SK-N-SH (cell line): ENCODE data around the gene COL15A1. TPM values are rescaled to one million over a fixed set of nuclear protein-coding genes. Genes with fewer than 3 reads are reported as not detected.

Experiments used
- CTCF ChIA-PET: fragments of 300-600, 350-600 bp; formaldehyde crosslinking; extraction: SDS; loops from one replicate; lab custom pipeline; 2021; lab: Yijun Ruan, JAX
- POLR2A ChIA-PET: fragments of 350-600 bp; sonication (Branson Sonifier 250); formaldehyde crosslinking; extraction: SDS; loops from one replicate; lab custom pipeline; 2020; ENCODE audit warnings: antibody characterized with exemption, inconsistent platforms; lab: Yijun Ruan, JAX
- DNase-seq: peaks from one replicate; pipeline ENCODE4 v3.0.0; 2012
- H2AFZ ChIP-seq: fragments of 200-600 bp; sonication (generic); 2 replicates; pipeline ENCODE4 v1.8.1; 2016; ENCODE audit warnings: antibody characterized with exemption, mild to moderate bottlenecking, low read depth
- H3F3A ChIP-seq: fragments of 200-600 bp; sonication (generic); replicated peaks from 2 replicates; pipeline ENCODE3; 2016; ENCODE audit warnings: antibody characterized with exemption, mild to moderate bottlenecking; ENCODE audit not compliant: insufficient read depth
- H3K27ac ChIP-seq, 2 experiments: fragments of 200-500 bp in 1 of 2; fragments of 200-600 bp in 1 of 2; sonication (Bioruptor generic) in 1 of 2; sonication (generic), shearing (Covaris generic) in 1 of 2; 2 replicates each; pipeline versions ENCODE4 v1.5.1 to v1.6.1; 2014 to 2016; ENCODE audit warnings: low read depth in 2 of 2, inconsistent platforms in 1 of 2, low read length in 1 of 2, mild to moderate bottlenecking in 1 of 2, mixed read lengths in 1 of 2
- H3K27me3 ChIP-seq: fragments of 200-600 bp; sonication (generic), shearing (Covaris generic); 2 replicates; pipeline ENCODE4 v1.6.1; 2016; ENCODE audit warnings: mixed run types; ENCODE audit not compliant: insufficient read depth
- H3K36me3 ChIP-seq, 2 experiments: fragments of 200-500 bp in 1 of 2; fragments of 200-600 bp in 1 of 2; sonication (Bioruptor generic) in 1 of 2; sonication (generic) in 1 of 2; replicated peaks in 1 of 2; 2 replicates each; pipeline versions ENCODE3 to v1.5.1; 2014 to 2016; ENCODE audit warnings: low read length in 1 of 2, mild to moderate bottlenecking in 1 of 2; ENCODE audit not compliant: insufficient read depth in 2 of 2, control insufficient read depth in 1 of 2
- H3K4me1 ChIP-seq, 2 experiments: fragments of 200-500 bp in 1 of 2; fragments of 200-600 bp in 1 of 2; sonication (Bioruptor generic) in 1 of 2; sonication (generic), shearing (Covaris generic) in 1 of 2; 2 replicates each; pipeline versions ENCODE4 v1.5.1 to v1.6.1; 2014 to 2016; ENCODE audit warnings: low read depth in 1 of 2, low read length in 1 of 2, mixed run types in 1 of 2; ENCODE audit not compliant: insufficient read depth in 2 of 2, control insufficient read depth in 1 of 2
- H3K4me2 ChIP-seq: fragments of 200-600 bp; sonication (generic), shearing (Covaris generic); 2 replicates; pipeline ENCODE4 v1.6.1; 2017; ENCODE audit warnings: mixed run types
- H3K4me3 ChIP-seq, 2 experiments: fragments of 200-500 bp in 1 of 2; fragments of 200-600 bp in 1 of 2; sonication (Bioruptor generic) in 1 of 2; sonication (generic), shearing (Covaris generic) in 1 of 2; 2 replicates each; pipeline versions ENCODE4 v1.5.1 to v1.8.1; 2014 to 2016; ENCODE audit warnings: low read depth in 2 of 2, inconsistent platforms in 1 of 2, low read length in 1 of 2, mild to moderate bottlenecking in 1 of 2, mixed read lengths in 1 of 2, moderate library complexity in 1 of 2
- H3K79me2 ChIP-seq: fragments of 200-600 bp; sonication (generic); 2 replicates; pipeline ENCODE4 v1.8.1; 2017; ENCODE audit warnings: mild to moderate bottlenecking; ENCODE audit not compliant: insufficient read depth
- H3K9ac ChIP-seq: fragments of 200-600 bp; sonication (generic); 2 replicates; pipeline ENCODE4 v1.6.1; 2017; ENCODE audit warnings: mixed run types
- H3K9me2 ChIP-seq: fragments of 200-600 bp; sonication (generic); 2 replicates; pipeline ENCODE4 v1.6.1; 2017; ENCODE audit warnings: mixed run types
- H3K9me3 ChIP-seq: fragments of 200-600 bp; sonication (generic); 2 replicates; pipeline ENCODE4 v1.6.1; 2017; ENCODE audit warnings: mixed run types, mild to moderate bottlenecking, moderate library complexity
- H4K20me1 ChIP-seq: fragments of 200-600 bp; sonication (generic); 2 replicates; pipeline ENCODE4 v1.6.1; 2017; ENCODE audit warnings: mild to moderate bottlenecking, mixed run types; ENCODE audit not compliant: insufficient read depth
- FOSL2 ChIP-seq: IDR thresholded peaks from 2 replicates; pipeline ENCODE4 v1.4.0; 2012; ENCODE audit warnings: low read depth, mild to moderate bottlenecking, moderate library complexity, borderline replicate concordance
- GABPA ChIP-seq: IDR thresholded peaks from 2 replicates; pipeline ENCODE4 v1.4.0; 2012; ENCODE audit warnings: low read depth, mild to moderate bottlenecking
- IRF3 ChIP-seq: fragments of 150-350 bp; IDR thresholded peaks from 2 replicates; pipeline ENCODE4 v1.6.1; 2016; ENCODE audit warnings: mild to moderate bottlenecking, low read depth, low read length
- JUND ChIP-seq: IDR thresholded peaks from 2 replicates; pipeline ENCODE4 v1.4.0; 2012
- MEF2A ChIP-seq: IDR thresholded peaks from 2 replicates; pipeline ENCODE4 v1.4.0; 2012; ENCODE audit warnings: low read depth, borderline replicate concordance
- RAD21 ChIP-seq: IDR thresholded peaks from 2 replicates; pipeline ENCODE4 v1.6.1; 2012; ENCODE audit warnings: mild to moderate bottlenecking, low read length
- REST ChIP-seq: IDR thresholded peaks from 2 replicates; pipeline ENCODE4 v1.6.1; 2012; ENCODE audit warnings: mild to moderate bottlenecking, low read depth, low read length, moderate library complexity
- SMC3 ChIP-seq: IDR thresholded peaks from 2 replicates; pipeline ENCODE4 v1.6.1; 2012; ENCODE audit warnings: low read depth, low read length, improper control_type of control experiment
- TAF1 ChIP-seq: IDR thresholded peaks from 2 replicates; pipeline ENCODE4 v1.6.1; 2012; ENCODE audit warnings: low read depth, mild to moderate bottlenecking, low read length, moderate library complexity, borderline replicate concordance
- USF2 ChIP-seq: fragments of 150-350 bp; IDR thresholded peaks from 2 replicates; pipeline ENCODE4 v1.6.1; 2017; ENCODE audit warnings: antibody characterized with exemption, low read length, low read depth, borderline replicate concordance
- YY1 ChIP-seq: IDR thresholded peaks from 2 replicates; pipeline ENCODE4 v1.4.0; 2012; ENCODE audit warnings: low read depth, mild to moderate bottlenecking
- ZBTB33 ChIP-seq: IDR thresholded peaks from 2 replicates; pipeline ENCODE4 v1.4.0; 2012; ENCODE audit warnings: low read depth, borderline replicate concordance
- WGBS: methylation state at CpG from one replicate; pipeline ENCODE4 v1.1.6; 2017; ENCODE audit warnings: low lambda C conversion rate; 5-methylcytosine and 5-hydroxymethylcytosine counted together
- polyA plus RNA-seq, 3 experiments: library from polyadenylated mRNA; depleted of rRNA; stranded (reverse); fragments of >200 nt; gene quantifications; 2 replicates each; pipeline ENCODE4 v1.2.3, GENCODE V29; 2012

The COL15A1 gene
- polyA plus RNA-seq, 1 of the 3 experiments (the other 2 are of a cell fraction): 0.84 TPM

GRCh38 chr9:99074902-99075245, 131.2 kb downstream of the COL15A1 start:
- no peak overlapping the region; the same call in 1 of the 2 replicates for H2AFZ ChIP-seq

GRCh38 chr9:99075246-99075912, 131.7 kb downstream of the COL15A1 start:
- 62% methylated on average over 6 of the region's 6 CpGs for WGBS
- H3F3A ChIP-seq: peaks cover 9% of the 10 kb centered on the region
- POLR2A ChIA-PET: no interaction called here
- H3K9me3 ChIP-seq: no peaks in the 10 kb centered on the region
- H3K4me2 ChIP-seq: peak overlapping the region; percentile 42; the same call in 1 of the 2 replicates
- H3K4me3 ChIP-seq: no peak overlapping the region
- H3K27ac ChIP-seq: peak overlapping the region in 1 of 2 experiments; percentile 68; a peak in 2 of 4 replicates
- TF ChIP-seq FOSL2: no peak
- no peak for TF ChIP-seq REST
- no peak for TF ChIP-seq YY1
- no peak for TF ChIP-seq GABPA
- TF ChIP-seq TAF1: no peak
- TF ChIP-seq RAD21: no peak
- TF ChIP-seq IRF3: no peak
- no peak for TF ChIP-seq USF2
- no peak for TF ChIP-seq ZBTB33
- TF ChIP-seq, all 33 proteins: peak for 0
- Histone ChIP-seq H2AFZ (no peak overlapping the region; the same call in 1 of the 2 replicates), H3K9me2 (no peaks in the 10 kb centered on the region), H3K27me3 (no peaks in the 10 kb centered on the region), H3K9ac (peak overlapping the region; percentile 24; the same call in 1 of the 2 replicates), H4K20me1 (no peaks in the 10 kb centered on the region), H3K36me3 (no peaks in the 10 kb centered on the region), H3K4me1 (peaks cover 0 to 21% of the 10 kb centered on the region in 2 experiments; a peak in 1 of 4 replicates), H3K79me2 (no peaks in the 10 kb centered on the region)
- CTCF ChIA-PET: interaction anchor here (1.0 kb wide), 1 partner anchor 16 kb away, joined by 3 read pairs; no protein-coding TSS in a partner anchor
- no peak for DNase-seq

More at GRCh38 chr9:99074902-99075245, 131.2 kb downstream of the COL15A1 start:
- peaks cover 0 to 26% of the 10 kb centered on the region in 2 experiments; a peak in 1 of 4 replicates for H3K4me1 ChIP-seq
- H3K79me2 ChIP-seq: no peaks in the 10 kb centered on the region
- peak overlapping the region; percentile 24; the same call in 1 of the 2 replicates for H3K9ac ChIP-seq
- H3K9me3 ChIP-seq: no peaks in the 10 kb centered on the region
- H3K4me2 ChIP-seq: no peak overlapping the region
- POLR2A ChIA-PET: no interaction called here
- no peak for TF ChIP-seq JUND
- no peak for TF ChIP-seq MEF2A
- no peak for TF ChIP-seq SMC3
- WGBS: 92% methylated on average over 3 of the region's 3 CpGs
- H3K27ac ChIP-seq: peak overlapping the region in 1 of 2 experiments; percentile 68; a peak in 2 of 4 replicates
- CTCF ChIA-PET: no interaction called here
- H3K27me3 ChIP-seq: no peaks in the 10 kb centered on the region
- DNase-seq: no peak
- H3K4me3 ChIP-seq: no peak overlapping the region
- H3F3A ChIP-seq: peaks cover 9% of the 10 kb centered on the region
- no peaks in the 10 kb centered on the region for H3K36me3 ChIP-seq
- H4K20me1 ChIP-seq: no peaks in the 10 kb centered on the region
- H3K9me2 ChIP-seq: no peaks in the 10 kb centered on the region
